ENCODE measurements around the gene PHF20.
"Not testable (repeated sequence)": the region's sequence is repeated elsewhere in the genome, so short reads cannot be mapped to it uniquely, and the experiment has no call there.

PHF20 gene

DNA sequence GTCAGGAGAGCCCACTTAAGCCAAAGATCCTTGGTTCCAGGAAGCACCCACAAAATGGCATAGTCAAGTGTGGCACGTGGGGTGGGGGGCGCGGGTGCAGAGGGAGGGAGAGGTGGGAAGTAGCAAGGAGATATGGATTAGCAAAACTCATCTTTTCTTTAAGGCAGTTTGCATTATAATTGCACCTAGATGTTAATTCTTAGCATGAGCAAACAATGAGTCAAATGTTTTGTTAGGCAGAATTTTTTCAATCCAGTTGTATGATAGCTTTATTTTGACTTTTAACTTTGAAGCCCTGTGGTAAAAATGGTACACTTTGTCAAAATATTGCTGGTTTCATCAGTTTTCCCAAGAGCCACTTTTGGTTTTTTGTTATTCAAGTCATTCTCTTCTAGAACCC is 167.4 kb downstream of the PHF20 start:
- no peak for TF ChIP-seq SUZ12 (IDR thresholded peaks at IDR 0.05; ENCODE audit: extremely low read depth, insufficient read depth, insufficient read length)
- no peak for TF ChIP-seq ZNF274 (IDR thresholded peaks at IDR 0.05; ENCODE audit: low read depth, low read length)
- no peak for TF ChIP-seq YY1 (IDR thresholded peaks at IDR 0.05; ENCODE audit: insufficient read depth, insufficient read length)
- H3K27me3 ChIP-seq (ENCODE audit: insufficient read depth, insufficient read length): no peaks in the 10 kb centered on the region
- no peaks in the 10 kb centered on the region for H3K9me3 ChIP-seq (ENCODE audit: insufficient read depth, low read length)
- peaks cover 2% of the 10 kb centered on the region for H3K4me1 ChIP-seq (ENCODE audit: insufficient read depth, insufficient read length)
- no peak overlapping the region for H3K9ac ChIP-seq (ENCODE audit: insufficient read length, low read depth)
- no peak overlapping the region for H3K4me3 ChIP-seq (ENCODE audit: insufficient read length, low read depth)
- DNase-seq (ENCODE audit: low read depth, low spot score): no peak
- peaks cover 65% of the 10 kb centered on the region for H3K36me3 ChIP-seq (ENCODE audit: insufficient read depth, insufficient read length, low read length)

DNA sequence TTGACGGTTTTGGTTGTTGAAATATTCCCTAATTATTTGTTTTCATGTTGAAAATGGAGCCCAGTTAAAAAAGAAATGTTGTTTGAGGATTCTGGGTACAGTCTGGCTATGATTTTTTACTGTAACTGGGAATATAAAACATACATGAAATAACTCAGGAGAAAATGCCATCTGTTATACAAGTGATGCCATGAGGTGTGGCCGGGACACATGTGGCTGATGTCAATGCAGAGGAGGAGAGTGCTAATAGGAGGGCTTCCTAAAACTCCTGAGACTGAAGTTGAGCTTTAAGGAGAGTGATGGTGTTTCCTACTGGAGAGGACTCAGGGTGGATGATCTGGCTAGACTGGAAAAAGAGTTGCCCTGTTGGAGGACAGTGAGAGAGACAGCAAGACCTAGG is 169.8 kb downstream of the PHF20 start:
- Histone ChIP-seq H3K9me3 (ENCODE audit: insufficient read depth, low read length) (no peaks in the 10 kb centered on the region), H3K9ac (ENCODE audit: insufficient read length, low read depth) (no peak overlapping the region), H3K36me3 (ENCODE audit: insufficient read depth, insufficient read length, low read length) (peaks cover 63% of the 10 kb centered on the region), H3K27me3 (ENCODE audit: insufficient read depth, insufficient read length) (no peaks in the 10 kb centered on the region), H3K4me3 (ENCODE audit: insufficient read length, low read depth) (no peak overlapping the region), H3K4me1 (ENCODE audit: insufficient read depth, insufficient read length) (peaks cover 2% of the 10 kb centered on the region)
- no peak for TF ChIP-seq YY1 (IDR thresholded peaks at IDR 0.05; ENCODE audit: insufficient read depth, insufficient read length)
- TF ChIP-seq ZNF274 (IDR thresholded peaks at IDR 0.05; ENCODE audit: low read depth, low read length): no peak
- no peak for TF ChIP-seq SUZ12 (IDR thresholded peaks at IDR 0.05; ENCODE audit: extremely low read depth, insufficient read depth, insufficient read length)
- DNase-seq (ENCODE audit: low read depth, low spot score): no peak

DNA sequence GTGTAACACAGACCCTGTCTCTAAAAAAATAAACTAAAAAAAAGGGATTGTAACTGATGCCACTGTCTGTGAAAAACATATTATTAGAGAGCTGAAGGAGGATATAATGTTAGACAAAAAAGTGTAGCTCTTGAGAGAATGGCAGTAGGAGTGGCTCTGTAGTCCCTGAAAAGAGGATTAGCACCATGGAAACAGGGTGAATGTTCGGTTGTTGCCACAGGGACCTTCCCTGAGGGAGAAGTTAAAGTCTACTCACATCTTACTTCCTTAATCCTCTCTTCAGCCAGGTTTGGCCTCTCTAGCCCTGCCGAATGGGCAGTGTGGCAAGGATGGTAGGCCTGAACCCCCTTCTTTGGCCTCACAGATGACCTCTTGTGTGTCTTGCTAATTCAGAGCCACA is 170.4 kb downstream of the PHF20 start:
- Histone ChIP-seq H3K9me3 (ENCODE audit: insufficient read depth, low read length) (no peaks in the 10 kb centered on the region), H3K36me3 (ENCODE audit: insufficient read depth, insufficient read length, low read length) (peaks cover 63% of the 10 kb centered on the region), H3K4me1 (ENCODE audit: insufficient read depth, insufficient read length) (peaks cover 2% of the 10 kb centered on the region), H3K9ac (ENCODE audit: insufficient read length, low read depth) (peak overlapping the region; percentile 5), H3K4me3 (ENCODE audit: insufficient read length, low read depth) (no peak overlapping the region), H3K27me3 (ENCODE audit: insufficient read depth, insufficient read length) (no peaks in the 10 kb centered on the region)
- no peak for TF ChIP-seq ZNF274 (IDR thresholded peaks at IDR 0.05; ENCODE audit: low read depth, low read length)
- no peak for DNase-seq (ENCODE audit: low read depth, low spot score)

DNA sequence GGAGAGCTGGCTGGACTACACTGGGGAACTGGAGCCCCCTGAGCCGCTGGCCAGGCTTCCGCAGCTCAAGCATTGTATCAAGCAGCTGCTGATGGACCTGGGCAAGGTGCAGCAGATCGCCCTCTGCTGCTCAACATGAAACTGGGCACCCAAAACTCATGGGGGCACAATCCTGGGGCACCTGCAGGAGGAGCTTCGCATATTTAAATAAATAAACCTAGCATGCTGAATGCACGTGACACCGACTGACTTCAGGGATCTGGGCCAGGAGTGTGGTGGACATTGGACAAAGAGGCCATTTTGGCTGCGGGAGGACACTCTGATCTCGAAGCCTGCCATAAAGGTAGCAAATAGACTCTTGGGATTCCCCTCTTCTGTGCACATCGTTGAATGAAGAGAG is 175.7 kb downstream of the PHF20 start:
- no peak for DNase-seq (ENCODE audit: low read depth, low spot score)
- Histone ChIP-seq H3K9me3 (ENCODE audit: insufficient read depth, low read length) (no peaks in the 10 kb centered on the region), H3K27me3 (ENCODE audit: insufficient read depth, insufficient read length) (no peaks in the 10 kb centered on the region), H3K9ac (ENCODE audit: insufficient read length, low read depth) (no peak overlapping the region), H3K36me3 (ENCODE audit: insufficient read depth, insufficient read length, low read length) (peaks cover 35% of the 10 kb centered on the region), H3K4me1 (ENCODE audit: insufficient read depth, insufficient read length) (peaks cover 2% of the 10 kb centered on the region), H3K4me3 (ENCODE audit: insufficient read length, low read depth) (no peak overlapping the region)
- TF ChIP-seq ZNF274 (IDR thresholded peaks at IDR 0.05; ENCODE audit: low read depth, low read length) (no peak), SUZ12 (IDR thresholded peaks at IDR 0.05; ENCODE audit: extremely low read depth, insufficient read depth, insufficient read length) (no peak), YY1 (IDR thresholded peaks at IDR 0.05; ENCODE audit: insufficient read depth, insufficient read length) (no peak)

DNA sequence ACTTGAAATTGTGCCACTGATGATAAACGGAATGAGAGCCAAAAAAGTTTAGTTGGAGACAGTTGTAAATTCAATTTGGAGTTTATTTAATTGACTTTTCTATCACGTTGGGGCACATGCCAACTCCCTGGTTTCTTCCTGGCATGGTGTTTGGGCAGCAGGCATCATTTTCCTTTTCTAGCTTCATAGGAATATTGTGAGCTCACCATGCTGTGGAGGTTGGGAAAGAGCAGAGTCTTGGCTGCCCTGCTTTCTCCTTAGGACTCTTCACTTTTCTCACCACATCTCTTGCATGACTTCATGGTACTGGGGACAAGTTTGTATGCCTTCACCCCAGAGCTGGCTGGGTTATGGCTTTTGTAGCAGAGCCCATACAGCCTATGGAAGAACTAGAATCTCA is 176.1 kb downstream of the PHF20 start:
- no peak for TF ChIP-seq ZNF274 (IDR thresholded peaks at IDR 0.05; ENCODE audit: low read depth, low read length)
- TF ChIP-seq YY1 (IDR thresholded peaks at IDR 0.05; ENCODE audit: insufficient read depth, insufficient read length): no peak
- TF ChIP-seq SUZ12 (IDR thresholded peaks at IDR 0.05; ENCODE audit: extremely low read depth, insufficient read depth, insufficient read length): no peak
- DNase-seq (ENCODE audit: low read depth, low spot score): no peak
- peaks cover 37% of the 10 kb centered on the region for H3K36me3 ChIP-seq (ENCODE audit: insufficient read depth, insufficient read length, low read length)

DNA sequence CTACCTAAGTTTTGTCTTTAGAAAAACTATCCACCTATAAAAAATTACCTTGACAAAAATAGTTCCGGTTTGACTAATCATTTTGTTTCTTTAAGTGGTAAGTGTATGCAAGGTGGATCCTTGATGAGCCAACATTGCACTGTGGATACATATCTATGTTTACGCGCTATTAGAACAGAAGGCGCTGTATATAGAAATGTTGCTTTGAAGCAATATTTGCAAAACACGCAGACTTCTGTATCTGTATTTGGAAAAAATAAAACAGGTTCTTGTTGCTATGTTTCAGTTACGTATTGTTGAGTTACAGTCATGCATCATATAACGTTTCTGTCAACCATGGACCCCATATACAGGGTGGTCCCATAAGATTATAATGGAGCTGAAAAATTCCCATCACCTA is 178.3 kb downstream of the PHF20 start:
- DNase-seq (ENCODE audit: low read depth, low spot score): no peak
- peaks cover 30% of the 10 kb centered on the region for H3K36me3 ChIP-seq (ENCODE audit: insufficient read depth, insufficient read length, low read length)
- peaks cover 2% of the 10 kb centered on the region for H3K4me1 ChIP-seq (ENCODE audit: insufficient read depth, insufficient read length)
- H3K4me3 ChIP-seq (ENCODE audit: insufficient read length, low read depth): no peak overlapping the region
- H3K9ac ChIP-seq (ENCODE audit: insufficient read length, low read depth): no peak overlapping the region
- H3K27me3 ChIP-seq (ENCODE audit: insufficient read depth, insufficient read length): no peaks in the 10 kb centered on the region
- TF ChIP-seq ZNF274 (IDR thresholded peaks at IDR 0.05; ENCODE audit: low read depth, low read length) (no peak), YY1 (IDR thresholded peaks at IDR 0.05; ENCODE audit: insufficient read depth, insufficient read length) (no peak), SUZ12 (IDR thresholded peaks at IDR 0.05; ENCODE audit: extremely low read depth, insufficient read depth, insufficient read length) (no peak)
- no peaks in the 10 kb centered on the region for H3K9me3 ChIP-seq (ENCODE audit: insufficient read depth, low read length)

More for the DNA sequence above, 176.1 kb downstream of the PHF20 start:
- H3K9me3 ChIP-seq (ENCODE audit: insufficient read depth, low read length): no peaks in the 10 kb centered on the region
- peaks cover 2% of the 10 kb centered on the region for H3K4me1 ChIP-seq (ENCODE audit: insufficient read depth, insufficient read length)
- no peaks in the 10 kb centered on the region for H3K27me3 ChIP-seq (ENCODE audit: insufficient read depth, insufficient read length)
- H3K9ac ChIP-seq (ENCODE audit: insufficient read length, low read depth): no peak overlapping the region
- H3K4me3 ChIP-seq (ENCODE audit: insufficient read length, low read depth): no peak overlapping the region

DNA sequence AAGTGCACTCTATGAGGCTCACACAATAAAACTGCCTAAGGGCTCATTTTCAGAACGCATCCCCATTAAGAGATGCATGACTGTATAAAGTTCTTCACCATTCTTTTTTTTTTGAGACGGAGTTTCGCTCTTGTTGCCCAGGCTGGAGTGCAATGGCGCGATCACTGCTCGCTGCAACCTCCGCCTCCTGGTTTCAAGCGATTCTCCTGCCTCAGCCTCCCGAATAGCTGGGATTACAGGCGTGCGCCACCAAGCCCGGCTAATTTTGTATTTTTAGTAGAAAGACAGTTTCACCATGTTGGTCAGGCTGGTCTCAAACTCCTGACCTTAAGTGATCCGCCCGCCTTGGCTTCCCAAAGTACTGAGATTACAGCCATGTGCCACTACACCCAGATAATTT is 180.3 kb downstream of the PHF20 start:
- not testable (repeated sequence) for DNase-seq (ENCODE audit: low read depth, low spot score); H3K9me3 ChIP-seq (ENCODE audit: insufficient read depth, low read length); H3K4me3 ChIP-seq (ENCODE audit: insufficient read length, low read depth); H3K4me1 ChIP-seq (ENCODE audit: insufficient read depth, insufficient read length); H3K9ac ChIP-seq (ENCODE audit: insufficient read length, low read depth); H3K27me3 ChIP-seq (ENCODE audit: insufficient read depth, insufficient read length)
- peaks cover 22% of the 10 kb centered on the region for H3K36me3 ChIP-seq (ENCODE audit: insufficient read depth, insufficient read length, low read length)
